Choroid plexus epithelial cell (primary cell): Measurements from ENCODE around the gene CLDN11.

Experiments used
- DNase-seq: peaks from one replicate; pipeline ENCODE4 v3.0.0-alpha.2; 2010; ENCODE audit warnings: low read depth
- H3K4me3 ChIP-seq: 2 replicates; pipeline ENCODE4 v1.5.1; 2011; ENCODE audit warnings: low read depth, mild to moderate bottlenecking, control low read depth, low read length, moderate library complexity
- CTCF ChIP-seq: conservative IDR thresholded peaks from 2 replicates; pipeline ENCODE4 v1.5.1; 2011; ENCODE audit warnings: low read depth, mild to moderate bottlenecking, control low read depth, inconsistent platforms, low read length, moderate library complexity

The CLDN11 gene

GRCh38 chr3:170391108-170391507, 27.6 kb upstream of the CLDN11 start:
- DNase-seq: no peak

GRCh38 chr3:170397685-170398084, 21.0 kb upstream of the CLDN11 start:
- H3K4me3 ChIP-seq: no peak overlapping the region
- DNase-seq: no peak
- TF ChIP-seq CTCF: no peak

More at GRCh38 chr3:170391108-170391507, 27.6 kb upstream of the CLDN11 start:
- no peak overlapping the region for H3K4me3 ChIP-seq
- TF ChIP-seq CTCF: no peak

GRCh38 chr3:170405101-170405500, 13.6 kb upstream of the CLDN11 start:
- DNase-seq: no peak
- TF ChIP-seq CTCF: no peak
- H3K4me3 ChIP-seq: no peak overlapping the region

GRCh38 chr3:170410428-170411029, 8.1 kb upstream of the CLDN11 start:
- peak; percentile 71 for DNase-seq
- TF ChIP-seq CTCF: peak; percentile 72

GRCh38 chr3:170413291-170413690, 5.4 kb upstream of the CLDN11 start:
- DNase-seq: no peak
- TF ChIP-seq CTCF: no peak
- no peak overlapping the region for H3K4me3 ChIP-seq

More at GRCh38 chr3:170410428-170411029, 8.1 kb upstream of the CLDN11 start:
- no peak overlapping the region for H3K4me3 ChIP-seq

- no peak overlapping the region for H3K4me3 ChIP-seq
- TF ChIP-seq CTCF: peak; percentile 100
- peak; percentile 93 for DNase-seq
Measured at GRCh38 chr3:170414202-170414663, 4.4 kb upstream of the CLDN11 start.

- TF ChIP-seq CTCF: no peak
- H3K4me3 ChIP-seq: no peak overlapping the region
- no peak for DNase-seq
Measured at GRCh38 chr3:170417090-170417489, 1.6 kb upstream of the CLDN11 start.
